GM12801 (cell line): ENCODE measurements around the gene SLC9A7.

Experiments used
- CTCF ChIP-seq: IDR thresholded peaks from one replicate; pipeline ENCODE4 v1.5.1; 2011; ENCODE audit warnings: control low read depth; ENCODE audit not compliant: insufficient read length; ENCODE audit errors: extremely low read depth

The SLC9A7 gene

DNA sequence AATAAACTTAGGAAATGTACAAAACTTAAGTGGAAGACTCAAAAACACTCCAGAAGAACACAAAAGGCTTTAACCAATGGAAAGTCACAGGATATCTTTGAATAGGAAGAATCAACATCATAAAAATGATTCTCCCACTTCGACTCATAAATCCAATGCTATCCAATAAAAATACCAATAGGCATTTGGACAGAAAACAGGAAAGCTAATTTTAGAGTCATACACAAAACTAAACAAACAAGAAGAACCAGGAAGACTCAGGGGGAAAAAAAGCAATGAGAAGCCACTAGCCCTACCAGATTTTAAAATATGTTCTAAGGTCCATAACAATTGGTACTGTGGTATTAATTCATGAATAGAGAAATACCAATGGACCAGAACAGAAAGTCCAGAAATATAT, 28.2 kb downstream of the SLC9A7 start:
- no peak for TF ChIP-seq CTCF

GRCh38 chrX:46727441-46727840, 31.5 kb downstream of the SLC9A7 start:
- no peak for TF ChIP-seq CTCF

- no peak for TF ChIP-seq CTCF
Observed at GRCh38 chrX:46722742-46723568, 36.0 kb downstream of the SLC9A7 start.

DNA sequence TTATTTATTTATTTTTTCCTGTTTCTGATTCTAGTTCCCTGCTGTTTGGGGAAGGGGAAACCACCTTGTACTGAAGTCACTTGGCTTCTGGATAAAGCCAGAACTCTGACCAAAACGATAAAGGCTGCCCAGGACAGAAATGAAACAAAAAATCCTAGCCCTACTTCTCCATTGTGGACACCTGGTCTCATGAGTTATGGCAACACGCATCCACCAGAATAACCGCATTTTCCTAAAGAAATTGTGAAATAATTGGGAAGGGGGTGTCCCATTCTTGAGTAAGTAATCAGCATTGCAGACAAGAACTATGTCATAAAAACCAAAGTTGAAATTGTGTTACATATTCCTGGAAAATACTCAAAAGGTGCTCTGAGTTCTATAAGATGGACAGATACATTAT, 42.1 kb downstream of the SLC9A7 start:
- no peak for TF ChIP-seq CTCF

DNA sequence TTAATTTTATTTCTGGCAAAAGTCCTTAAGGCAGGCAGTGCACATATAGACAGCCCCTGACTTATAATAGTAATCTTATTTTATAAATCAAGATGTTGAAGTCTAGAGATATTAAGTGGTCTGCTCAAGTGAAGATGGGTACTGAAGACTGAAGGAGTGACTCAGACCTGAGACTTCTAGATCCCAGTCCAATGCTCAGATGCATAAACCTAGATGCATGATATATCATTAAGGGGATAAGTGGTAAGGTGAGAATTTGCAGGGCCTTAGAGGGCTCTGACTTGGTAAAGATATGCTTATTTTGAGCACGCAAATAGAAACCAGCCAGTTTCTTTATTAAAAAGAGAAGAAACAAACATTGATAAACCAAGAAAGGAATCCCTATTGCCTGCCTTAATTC, 42.9 kb downstream of the SLC9A7 start:
- TF ChIP-seq CTCF = no peak

DNA sequence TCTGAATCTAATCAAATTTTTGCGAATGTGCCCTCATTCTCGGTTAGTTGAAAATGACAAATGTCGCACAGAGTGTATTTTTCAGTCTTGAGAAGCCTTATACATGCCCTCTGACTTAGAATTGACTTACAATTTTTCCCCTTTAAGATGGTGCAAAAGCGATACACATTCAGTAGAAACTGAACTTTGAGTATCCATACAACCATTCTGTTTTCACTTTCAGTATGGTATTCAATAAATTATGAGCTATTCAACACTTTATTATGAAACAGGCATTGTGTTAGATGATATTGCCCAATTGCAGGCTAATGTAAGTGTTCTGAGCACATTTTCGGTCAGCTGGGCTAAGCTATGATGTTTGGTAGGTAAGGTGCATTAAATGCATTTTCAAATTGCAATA, 43.4 kb downstream of the SLC9A7 start:
- TF ChIP-seq CTCF = no peak

- TF ChIP-seq CTCF = no peak
Observed at GRCh38 chrX:46713672-46714490, 45.0 kb downstream of the SLC9A7 start.
